ENCODE results near the gene PHOX2B. TPM values are rescaled to one million over a fixed set of nuclear protein-coding genes. Genes with fewer than 3 reads are reported as not detected.

PHOX2B gene
- total RNA-seq, 1 experiment from 2014 or later, result not detected

DNA sequence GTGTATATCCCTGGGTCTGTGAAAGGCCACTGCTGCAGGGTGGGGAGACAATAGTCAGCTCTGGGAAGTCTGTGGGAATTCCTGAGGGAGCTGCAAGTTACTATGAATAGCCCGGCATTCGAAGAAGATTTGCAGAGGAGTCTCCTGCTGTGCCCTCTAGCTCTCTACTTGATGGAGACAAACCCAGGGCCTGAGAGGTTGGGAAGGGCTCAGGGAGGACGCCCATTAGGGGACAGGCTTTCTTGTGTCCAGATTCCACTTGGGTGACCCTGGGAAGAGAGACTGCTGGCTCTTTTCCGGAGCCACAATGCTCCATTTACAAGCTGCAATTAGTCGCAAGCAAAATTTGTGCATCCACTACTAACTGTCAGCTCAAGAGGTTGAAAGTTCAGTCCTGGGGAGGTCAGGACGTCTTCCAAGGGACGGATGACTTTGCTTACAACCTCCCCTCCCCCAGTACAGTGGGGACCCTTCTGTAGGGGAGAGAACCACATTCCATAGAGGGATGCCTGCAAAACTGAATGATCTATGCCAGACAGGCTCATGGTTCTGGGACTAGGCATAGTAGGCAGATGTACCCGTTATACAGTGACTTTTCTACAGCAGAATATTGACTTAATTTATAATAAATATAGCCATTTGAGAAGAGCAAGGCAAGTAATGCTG lies 48.2 kb upstream of the PHOX2B start:
- no TSS peak for BruUV-seq (replicated peaks)
- ATAC-seq, result no peak
- Histone ChIP-seq H3K36me3 (ENCODE audit: low read depth, low read length) (no peaks in the 10 kb centered on the region), H3F3A (ENCODE audit: low read length, unreplicated experiment) (no peaks in the 10 kb centered on the region), H3K9me2 (replicated peaks; ENCODE audit: low read length) (no peaks in the 10 kb centered on the region), H3K27ac (ENCODE audit: low read length) (no peak overlapping the region), H3K4me1 (ENCODE audit: insufficient read depth, low read length) (no peaks in the 10 kb centered on the region), H3K9me3 (ENCODE audit: low read length) (no peaks in the 10 kb centered on the region), H3K27me3 (ENCODE audit: low read length) (peaks cover 22% of the 10 kb centered on the region), H2AFZ (ENCODE audit: low read length) (no peak overlapping the region), H3K4me2 (ENCODE audit: low read length) (no peak overlapping the region), H3K9ac (ENCODE audit: low read length) (no peak overlapping the region), H4K20me1 (ENCODE audit: low read length) (no peaks in the 10 kb centered on the region), H3K79me2 (ENCODE audit: low read length) (no peaks in the 10 kb centered on the region), H3K4me3 (ENCODE audit: low read length) (no peak overlapping the region)
- POLR2A ChIA-PET (ENCODE audit: unreplicated experiment), result no interaction called here
- CTCF ChIA-PET, result no interaction called here
- TF ChIP-seq EZH2 (IDR thresholded peaks at IDR 0.05; ENCODE audit: low read length, unreplicated experiment), result no peak
- TF ChIP-seq, protein P1, sequence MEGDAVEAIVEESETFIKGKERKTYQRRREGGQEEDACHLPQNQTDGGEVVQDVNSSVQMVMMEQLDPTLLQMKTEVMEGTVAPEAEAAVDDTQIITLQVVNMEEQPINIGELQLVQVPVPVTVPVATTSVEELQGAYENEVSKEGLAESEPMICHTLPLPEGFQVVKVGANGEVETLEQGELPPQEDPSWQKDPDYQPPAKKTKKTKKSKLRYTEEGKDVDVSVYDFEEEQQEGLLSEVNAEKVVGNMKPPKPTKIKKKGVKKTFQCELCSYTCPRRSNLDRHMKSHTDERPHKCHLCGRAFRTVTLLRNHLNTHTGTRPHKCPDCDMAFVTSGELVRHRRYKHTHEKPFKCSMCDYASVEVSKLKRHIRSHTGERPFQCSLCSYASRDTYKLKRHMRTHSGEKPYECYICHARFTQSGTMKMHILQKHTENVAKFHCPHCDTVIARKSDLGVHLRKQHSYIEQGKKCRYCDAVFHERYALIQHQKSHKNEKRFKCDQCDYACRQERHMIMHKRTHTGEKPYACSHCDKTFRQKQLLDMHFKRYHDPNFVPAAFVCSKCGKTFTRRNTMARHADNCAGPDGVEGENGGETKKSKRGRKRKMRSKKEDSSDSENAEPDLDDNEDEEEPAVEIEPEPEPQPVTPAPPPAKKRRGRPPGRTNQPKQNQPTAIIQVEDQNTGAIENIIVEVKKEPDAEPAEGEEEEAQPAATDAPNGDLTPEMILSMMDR (conservative IDR thresholded peaks at IDR 0.05; ENCODE audit: low read depth, low read length), result no peak
- no peak for TF ChIP-seq EZH2phosphoT487 (IDR thresholded peaks at IDR 0.05; ENCODE audit: borderline replicate concordance, low read length)
- intact Hi-C loops (cut with micrococcal nuclease), result no loop called here
- DNase-seq, result no peak

GRCh38 chr4:41795796-41796385 lies 47.4 kb upstream of the PHOX2B start:
- POLR2A ChIA-PET (ENCODE audit: unreplicated experiment), result no interaction called here
- ATAC-seq, result no peak
- Histone ChIP-seq H3F3A (ENCODE audit: low read length, unreplicated experiment) (no peaks in the 10 kb centered on the region), H3K27ac (ENCODE audit: low read length) (no peak overlapping the region), H3K9me2 (replicated peaks; ENCODE audit: low read length) (no peaks in the 10 kb centered on the region), H3K36me3 (ENCODE audit: low read depth, low read length) (no peaks in the 10 kb centered on the region), H3K27me3 (ENCODE audit: low read length) (peaks cover 22% of the 10 kb centered on the region), H3K9ac (ENCODE audit: low read length) (no peak overlapping the region), H2AFZ (ENCODE audit: low read length) (no peak overlapping the region), H3K4me2 (ENCODE audit: low read length) (no peak overlapping the region), H3K4me1 (ENCODE audit: insufficient read depth, low read length) (no peaks in the 10 kb centered on the region), H3K4me3 (ENCODE audit: low read length) (no peak overlapping the region), H4K20me1 (ENCODE audit: low read length) (no peaks in the 10 kb centered on the region), H3K79me2 (ENCODE audit: low read length) (no peaks in the 10 kb centered on the region), H3K9me3 (ENCODE audit: low read length) (no peaks in the 10 kb centered on the region)
- CTCF ChIA-PET, result no interaction called here
- intact Hi-C loops (cut with micrococcal nuclease), result no loop called here
- no peak for DNase-seq
- no TSS peak for BruUV-seq (replicated peaks)
- no peak for TF ChIP-seq EZH2phosphoT487 (IDR thresholded peaks at IDR 0.05; ENCODE audit: borderline replicate concordance, low read length)
- no peak for TF ChIP-seq EZH2 (IDR thresholded peaks at IDR 0.05; ENCODE audit: low read length, unreplicated experiment)
- TF ChIP-seq, protein P1 (conservative IDR thresholded peaks at IDR 0.05; ENCODE audit: low read depth, low read length), result no peak

- TF ChIP-seq EZH2phosphoT487 (IDR thresholded peaks at IDR 0.05; ENCODE audit: borderline replicate concordance, low read length) (no peak), EZH2 (IDR thresholded peaks at IDR 0.05; ENCODE audit: low read length, unreplicated experiment) (no peak)
- TF ChIP-seq, protein P1 (conservative IDR thresholded peaks at IDR 0.05; ENCODE audit: low read depth, low read length), result no peak
- POLR2A ChIA-PET (ENCODE audit: unreplicated experiment), result interaction anchor here (0.7 kb wide), 1 partner anchor 30 kb away, joined by 4 read pairs; no protein-coding TSS in a partner anchor
These were observed 43.6 kb upstream of the PHOX2B start for GRCh38 chr4:41792166-41792565.

More at GRCh38 chr4:41792166-41792565, 43.6 kb upstream of the PHOX2B start:
- H4K20me1 ChIP-seq (ENCODE audit: low read length), result no peaks in the 10 kb centered on the region
- H3K9me3 ChIP-seq (ENCODE audit: low read length), result no peaks in the 10 kb centered on the region
- no TSS peak for BruUV-seq (replicated peaks)
- intact Hi-C loops (cut with micrococcal nuclease), result no loop called here
- H3K4me3 ChIP-seq (ENCODE audit: low read length), result no peak overlapping the region
- no peaks in the 10 kb centered on the region for H3K4me1 ChIP-seq (ENCODE audit: insufficient read depth, low read length)
- H3K27ac ChIP-seq (ENCODE audit: low read length), result no peak overlapping the region
- no peaks in the 10 kb centered on the region for H3K36me3 ChIP-seq (ENCODE audit: low read depth, low read length)
- H3K4me2 ChIP-seq (ENCODE audit: low read length), result no peak overlapping the region
- no peaks in the 10 kb centered on the region for H3K79me2 ChIP-seq (ENCODE audit: low read length)
- no peak overlapping the region for H3K9ac ChIP-seq (ENCODE audit: low read length)
- no peaks in the 10 kb centered on the region for H3F3A ChIP-seq (ENCODE audit: low read length, unreplicated experiment)
- H2AFZ ChIP-seq (ENCODE audit: low read length), result no peak overlapping the region
- DNase-seq (peak; percentile 15), ATAC-seq (no peak)
- CTCF ChIA-PET, result no interaction called here
- no peaks in the 10 kb centered on the region for H3K9me2 ChIP-seq (replicated peaks; ENCODE audit: low read length)
- H3K27me3 ChIP-seq (ENCODE audit: low read length), result peaks cover 42% of the 10 kb centered on the region
